HG03196 (cell line): Measurements from ENCODE around the gene HCAR3.
"Not testable (repeated sequence)": the region's sequence is repeated elsewhere in the genome, so short reads cannot be mapped to it uniquely, and the experiment has no call there.

Source experiments
- ATAC-seq: cut with Tn5 transposase; IDR thresholded peaks from one replicate; pipeline ENCODE4 v1.9.1; 2021; ENCODE audit not compliant: unreplicated experiment

The HCAR3 gene

DNA sequence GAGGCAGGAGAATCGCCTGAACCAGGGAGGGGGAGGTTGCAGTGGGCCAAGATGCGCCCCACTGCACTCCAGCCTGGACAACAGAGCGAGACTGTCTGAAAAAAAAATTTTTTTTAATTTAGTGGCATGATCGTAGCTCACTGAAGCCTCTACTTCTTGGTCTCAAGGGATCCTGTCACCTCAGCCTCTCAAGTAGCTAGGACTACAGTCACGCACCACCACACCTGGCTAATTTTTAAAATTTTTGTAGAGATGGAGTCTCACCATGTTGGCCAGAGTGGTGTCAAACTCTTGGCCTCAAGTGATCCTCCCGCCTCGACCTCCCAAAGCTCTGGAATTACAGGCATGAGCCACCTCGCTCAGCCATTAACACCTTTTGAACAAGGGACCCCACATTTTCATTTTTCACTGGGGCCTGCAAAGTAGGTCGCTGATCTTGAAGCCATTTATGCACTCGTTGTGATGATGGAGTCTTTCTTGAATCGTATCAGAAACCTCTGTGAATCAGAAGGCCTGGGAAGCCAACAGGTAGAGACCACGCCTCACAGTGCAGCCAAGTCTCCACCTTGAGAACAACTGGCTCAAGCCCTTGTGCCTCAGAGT lies 8.1 kb upstream of the HCAR3 start:
- no peak for ATAC-seq

DNA sequence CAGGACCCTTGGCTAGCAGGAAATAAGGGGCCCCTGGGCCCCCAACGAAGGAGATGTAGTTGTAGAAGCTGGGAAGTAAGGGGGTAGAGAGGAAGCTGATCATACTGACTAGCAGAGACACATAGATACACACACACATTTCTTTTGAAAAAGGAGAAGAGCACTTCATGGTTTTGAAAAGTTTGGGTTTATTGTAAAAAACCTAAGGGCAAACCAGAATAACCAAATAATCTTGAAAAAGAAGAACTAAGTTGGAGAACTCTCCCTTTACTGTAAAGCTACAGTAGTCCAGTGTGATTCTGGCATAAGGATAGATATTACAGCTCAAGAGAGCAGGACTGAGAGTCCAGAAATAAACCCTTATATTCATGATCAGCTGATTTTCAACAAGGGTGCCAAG lies 5.8 kb upstream of the HCAR3 start:
- no peak for ATAC-seq

DNA sequence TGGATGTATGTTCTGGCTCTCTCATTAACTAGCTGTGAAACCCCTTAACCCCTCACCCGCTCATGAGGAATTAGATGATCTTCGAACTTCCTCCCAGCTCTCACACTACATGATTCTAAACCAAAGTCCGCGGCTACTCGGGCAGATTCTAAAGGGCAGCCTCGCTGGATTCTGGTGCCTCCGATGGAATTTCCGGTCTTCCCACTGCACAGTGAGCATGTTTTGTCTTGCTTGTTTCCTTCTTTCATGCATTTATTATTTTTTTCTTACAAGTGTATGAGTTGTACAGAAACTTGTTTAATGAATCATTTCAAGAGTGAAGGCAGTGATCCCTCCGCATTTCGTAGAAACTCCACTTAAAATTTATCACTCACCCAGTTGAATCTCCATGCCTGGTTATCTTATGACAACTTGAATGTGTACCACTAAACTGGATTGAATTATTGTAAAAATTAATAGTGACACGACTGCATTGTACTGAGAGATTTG lies 4.5 kb upstream of the HCAR3 start:
- no peak for ATAC-seq

DNA sequence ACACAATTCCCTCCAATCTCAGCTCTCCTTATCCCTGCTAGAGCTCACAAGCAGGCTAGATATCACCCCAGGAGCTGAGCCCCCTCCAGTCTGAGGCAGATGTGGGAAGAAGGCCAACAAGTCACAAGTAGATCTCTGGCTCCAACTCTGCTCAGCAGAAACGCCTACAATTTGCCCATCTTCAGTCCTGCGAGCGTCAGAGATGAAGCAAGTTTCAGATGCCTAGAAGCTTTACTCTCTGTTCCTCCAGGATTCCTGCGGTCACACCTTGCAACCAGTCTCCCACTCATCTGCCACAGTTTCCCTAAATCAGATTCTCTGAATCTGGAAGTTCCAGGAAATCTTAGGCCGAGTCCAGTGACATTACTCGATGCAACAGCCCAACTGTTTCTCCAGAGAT lies 1.4 kb downstream of the HCAR3 start:
- ATAC-seq: not testable (repeated sequence)

DNA sequence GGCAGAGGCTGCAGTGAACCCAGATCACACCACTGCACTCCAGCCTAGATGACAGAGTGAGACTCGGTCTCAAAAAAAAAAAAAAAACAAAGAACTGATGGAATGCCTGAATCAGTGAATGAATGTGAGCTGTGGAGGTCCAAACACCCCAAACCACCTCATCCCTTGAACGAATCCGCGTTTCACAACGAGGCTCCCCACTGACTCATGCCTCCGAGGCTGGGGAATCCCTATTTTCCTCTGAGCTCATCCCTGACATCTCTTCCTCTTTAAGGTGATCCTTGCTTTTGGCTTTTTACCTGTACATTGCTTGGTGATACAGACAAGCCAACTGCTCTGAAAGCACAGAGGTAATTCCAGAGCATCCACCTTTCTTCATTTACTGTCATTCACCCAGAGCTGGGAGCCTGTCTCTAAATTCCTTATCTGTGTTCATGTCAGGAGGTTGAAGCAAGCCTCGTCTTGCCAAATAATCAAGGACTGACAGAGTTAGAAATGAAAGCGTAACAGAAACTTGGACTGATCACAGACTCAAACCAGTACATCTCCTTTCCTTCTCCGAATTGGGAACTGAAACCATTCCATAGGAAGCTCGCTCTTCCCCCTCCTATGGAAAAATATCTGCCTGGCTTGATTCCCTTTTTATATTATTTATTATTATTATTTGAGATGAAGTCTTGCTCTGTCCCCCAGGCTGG lies 3.0 kb downstream of the HCAR3 start:
- ATAC-seq: not testable (repeated sequence)

DNA sequence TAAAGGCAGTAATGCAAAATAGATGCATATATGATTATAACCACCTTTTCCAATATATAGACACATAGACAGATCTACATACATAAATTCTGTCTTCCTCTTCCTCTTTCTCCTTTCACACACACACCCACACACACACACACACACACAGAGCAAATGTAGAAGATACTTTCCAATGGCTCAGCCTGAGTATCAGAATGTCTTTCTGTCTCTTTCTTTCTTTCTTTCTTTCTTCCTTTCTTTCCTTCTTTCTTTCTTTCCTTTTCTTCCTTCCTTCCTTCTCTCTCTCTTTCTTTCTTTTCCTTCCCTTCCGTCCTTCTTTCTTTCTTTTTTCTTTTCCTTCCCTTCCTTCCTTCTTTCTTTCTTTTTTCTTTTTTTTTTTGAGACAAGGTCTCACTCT lies 5.3 kb downstream of the HCAR3 start:
- ATAC-seq: not testable (repeated sequence)

DNA sequence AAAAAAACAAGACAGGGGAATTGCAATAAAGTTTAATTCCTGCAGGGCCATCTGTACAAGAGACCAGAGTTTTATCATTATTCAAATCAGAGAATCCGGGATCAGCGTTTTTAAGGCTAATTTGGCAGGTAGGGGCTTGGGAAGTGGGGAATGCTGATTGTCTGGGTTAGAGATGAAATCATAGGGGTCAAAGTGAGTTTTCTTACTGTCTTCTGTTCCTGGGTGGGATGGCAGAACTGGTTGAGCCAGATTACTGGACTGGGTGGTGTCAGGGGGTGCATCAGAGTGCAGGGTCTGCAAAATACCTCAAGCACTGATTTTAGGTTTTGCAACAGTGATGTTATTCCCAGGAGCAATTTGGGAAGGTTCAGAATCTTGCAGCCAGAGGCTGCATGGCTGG lies 6.3 kb downstream of the HCAR3 start:
- not testable (repeated sequence) for ATAC-seq

DNA sequence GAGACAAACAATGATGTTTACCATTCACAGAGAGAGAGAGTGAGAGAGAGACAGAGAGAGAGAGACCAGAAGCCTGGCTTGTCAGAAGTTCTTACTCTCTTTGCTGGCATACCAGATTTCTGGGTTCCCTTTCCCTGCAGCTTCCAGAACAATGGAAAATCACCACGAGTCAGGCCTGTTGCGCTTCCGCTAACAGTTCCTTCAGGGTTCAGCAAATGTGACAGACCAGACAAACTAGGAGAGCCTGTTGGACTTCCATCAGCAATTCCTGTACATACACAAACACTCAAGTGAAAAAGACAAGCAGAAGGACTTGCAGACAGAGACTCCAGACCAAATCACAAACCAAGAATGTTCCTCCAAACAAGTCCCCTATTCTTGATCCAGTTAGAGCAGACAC lies 7.3 kb downstream of the HCAR3 start:
- not testable (repeated sequence) for ATAC-seq

DNA sequence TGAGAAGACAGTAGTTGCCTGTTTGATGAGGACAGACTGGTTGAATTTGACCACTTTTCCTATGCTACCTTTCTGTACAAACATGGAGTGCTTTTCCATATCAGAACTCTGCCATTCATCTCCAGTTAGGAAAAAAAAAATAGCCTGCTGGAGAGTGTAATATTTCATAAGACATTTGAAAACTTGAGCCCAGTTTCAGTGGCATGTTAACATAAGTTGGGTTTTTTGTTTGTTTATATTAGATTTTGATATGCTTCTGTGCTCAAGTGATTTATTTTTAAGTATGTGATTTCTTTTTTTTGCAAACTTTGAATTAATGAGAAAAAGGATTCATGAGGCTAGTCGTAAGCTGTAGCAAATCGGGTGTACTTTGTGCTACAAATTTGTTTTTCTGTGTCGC lies 12.8 kb downstream of the HCAR3 start:
- ATAC-seq: not testable (repeated sequence)

DNA sequence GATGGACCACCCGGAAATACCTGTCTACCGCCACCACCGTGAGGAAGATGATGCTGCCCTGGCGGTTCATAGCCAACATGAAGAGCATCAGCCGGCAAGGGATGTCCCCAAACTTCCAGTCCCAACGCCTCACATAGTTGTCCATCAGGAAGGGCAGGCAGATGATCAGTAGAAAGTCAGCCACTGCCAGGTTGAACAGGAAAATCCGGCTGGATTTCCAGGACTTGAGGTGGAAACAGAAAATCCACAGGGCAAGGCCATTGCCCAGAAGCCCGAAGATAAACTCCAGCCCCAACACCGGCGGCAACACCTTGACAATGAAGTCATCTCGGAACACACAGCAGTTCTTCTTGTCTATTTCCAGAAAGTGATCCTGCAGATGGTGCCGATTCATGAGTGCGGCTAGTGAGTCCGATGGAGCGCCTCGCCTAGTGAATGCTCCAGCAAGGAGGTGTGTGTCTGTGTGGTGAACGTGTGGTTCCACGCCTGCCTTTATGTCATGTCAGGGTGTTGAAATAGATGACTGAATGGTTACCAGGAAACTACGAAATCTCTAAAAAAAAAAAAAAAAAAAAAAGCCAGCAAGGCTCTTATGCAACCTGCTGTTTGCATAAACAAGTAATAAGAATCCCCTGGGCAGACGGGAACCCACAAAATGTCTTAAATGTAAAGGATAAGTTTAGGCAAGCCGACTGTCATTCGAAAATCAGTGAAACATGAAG lies 13.6 kb downstream of the HCAR3 start, which contains the start of gene HCAR2:
Gene HCAR2, minus strand, starts transcription at position 468 of the 722 bp plus-strand sequence. Its CDS starts 74 bp downstream, at position 394.
- not testable (repeated sequence) for ATAC-seq

DNA sequence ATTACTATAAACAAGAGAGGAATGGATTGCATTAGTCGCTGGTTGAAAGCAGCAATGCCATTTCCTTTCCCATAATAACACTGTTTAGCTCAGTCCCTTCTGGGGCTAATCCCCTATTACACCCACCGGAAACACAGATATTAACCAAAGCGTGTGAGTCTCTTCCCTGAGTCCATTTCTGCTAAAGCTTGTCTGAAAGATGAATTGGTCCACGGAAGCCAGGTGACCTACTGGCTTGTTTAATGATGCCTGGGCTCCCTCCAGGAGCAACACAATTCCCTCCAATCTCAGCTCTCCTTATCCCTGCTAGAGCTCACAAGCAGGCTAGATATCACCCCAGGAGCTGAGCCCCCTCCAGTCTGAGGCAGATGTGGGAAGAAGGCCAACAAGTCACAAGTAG lies 15.1 kb downstream of the HCAR3 start:
- not testable (repeated sequence) for ATAC-seq

DNA sequence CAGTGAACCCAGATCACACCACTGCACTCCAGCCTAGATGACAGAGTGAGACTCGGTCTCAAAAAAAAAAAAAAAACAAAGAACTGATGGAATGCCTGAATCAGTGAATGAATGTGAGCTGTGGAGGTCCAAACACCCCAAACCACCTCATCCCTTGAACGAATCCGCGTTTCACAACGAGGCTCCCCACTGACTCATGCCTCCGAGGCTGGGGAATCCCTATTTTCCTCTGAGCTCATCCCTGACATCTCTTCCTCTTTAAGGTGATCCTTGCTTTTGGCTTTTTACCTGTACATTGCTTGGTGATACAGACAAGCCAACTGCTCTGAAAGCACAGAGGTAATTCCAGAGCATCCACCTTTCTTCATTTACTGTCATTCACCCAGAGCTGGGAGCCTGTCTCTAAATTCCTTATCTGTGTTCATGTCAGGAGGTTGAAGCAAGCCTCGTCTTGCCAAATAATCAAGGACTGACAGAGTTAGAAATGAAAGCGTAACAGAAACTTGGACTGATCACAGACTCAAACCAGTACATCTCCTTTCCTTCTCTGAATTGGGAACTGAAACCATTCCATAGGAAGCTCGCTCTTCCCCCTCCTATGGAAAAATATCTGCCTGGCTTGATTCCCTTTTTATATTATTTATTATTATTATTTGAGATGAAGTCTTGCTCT lies 16.4 kb downstream of the HCAR3 start:
- not testable (repeated sequence) for ATAC-seq

DNA sequence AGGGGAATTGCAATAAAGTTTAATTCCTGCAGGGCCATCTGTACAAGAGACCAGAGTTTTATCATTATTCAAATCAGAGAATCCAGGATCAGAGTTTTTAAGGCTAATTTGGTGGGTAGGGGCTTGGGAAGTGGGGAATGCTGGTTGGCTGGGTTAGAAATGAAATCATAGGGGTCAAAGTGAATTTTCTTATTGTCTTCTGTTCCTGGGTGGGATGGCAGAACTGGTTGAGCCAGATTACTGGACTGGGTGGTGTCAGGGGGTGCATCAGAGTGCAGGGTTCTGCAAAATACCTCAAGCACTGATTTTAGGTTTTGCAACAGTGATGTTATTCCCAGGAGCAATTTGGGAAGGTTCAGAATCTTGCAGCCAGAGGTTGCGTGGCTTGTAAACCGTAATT lies 19.7 kb downstream of the HCAR3 start:
- not testable (repeated sequence) for ATAC-seq

DNA sequence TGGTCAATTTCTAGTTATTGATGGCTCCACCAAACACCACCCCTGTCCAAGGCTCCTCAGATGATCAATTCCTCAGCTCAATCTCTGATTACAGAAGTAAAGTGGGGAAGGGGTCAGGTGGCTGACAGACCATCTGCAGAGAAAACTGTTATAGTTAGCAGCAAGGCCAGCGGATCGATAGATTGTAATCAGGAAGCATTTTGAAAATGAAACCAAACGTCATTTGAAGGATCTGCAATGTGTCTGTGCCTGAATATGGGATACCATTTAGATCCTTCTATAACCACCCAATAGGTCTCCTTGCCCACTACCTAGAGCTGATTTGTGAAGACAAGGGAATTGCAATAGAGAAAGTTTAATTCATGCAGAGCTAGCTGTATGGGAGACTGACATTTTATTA lies 25.0 kb downstream of the HCAR3 start:
- ATAC-seq: no peak

DNA sequence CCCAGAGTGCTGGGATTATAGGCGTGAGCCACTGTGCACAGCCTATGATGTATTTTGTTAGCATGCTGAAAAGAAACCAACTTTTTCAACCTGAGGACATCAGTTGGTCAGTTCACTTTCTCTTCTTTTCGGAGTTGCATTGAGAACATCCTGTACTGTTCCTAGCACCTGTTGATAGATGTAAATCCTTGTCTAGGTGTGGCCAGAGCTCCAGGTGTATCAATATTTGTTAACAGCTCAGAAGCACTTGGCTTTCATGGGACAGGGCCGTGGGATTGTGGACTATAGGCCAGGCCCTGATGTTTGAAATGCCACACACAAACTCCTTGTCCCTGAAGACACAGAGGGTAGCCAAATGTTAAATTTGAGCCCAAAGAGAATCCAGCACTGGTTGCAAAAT lies 28.3 kb downstream of the HCAR3 start:
- ATAC-seq: no peak

DNA sequence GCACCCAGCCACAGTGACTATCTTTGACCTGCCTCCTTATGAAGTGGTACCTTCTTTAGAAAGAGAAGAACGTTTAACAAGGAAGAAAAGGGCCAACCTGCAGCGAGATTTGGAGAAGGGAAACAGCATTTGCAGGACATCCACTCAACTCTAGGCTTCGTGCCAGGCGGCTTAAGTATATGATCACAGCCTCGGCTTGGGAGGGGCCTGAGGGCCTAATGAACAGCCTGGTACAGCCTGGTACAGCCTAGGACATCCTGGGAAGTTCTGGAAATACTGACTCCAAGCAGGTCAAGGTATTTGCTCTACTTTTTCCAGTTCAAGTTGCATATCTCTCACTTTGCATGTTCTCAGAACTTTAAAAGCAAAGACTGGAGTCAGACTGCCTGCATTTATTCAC lies 29.5 kb downstream of the HCAR3 start:
- no peak for ATAC-seq

DNA sequence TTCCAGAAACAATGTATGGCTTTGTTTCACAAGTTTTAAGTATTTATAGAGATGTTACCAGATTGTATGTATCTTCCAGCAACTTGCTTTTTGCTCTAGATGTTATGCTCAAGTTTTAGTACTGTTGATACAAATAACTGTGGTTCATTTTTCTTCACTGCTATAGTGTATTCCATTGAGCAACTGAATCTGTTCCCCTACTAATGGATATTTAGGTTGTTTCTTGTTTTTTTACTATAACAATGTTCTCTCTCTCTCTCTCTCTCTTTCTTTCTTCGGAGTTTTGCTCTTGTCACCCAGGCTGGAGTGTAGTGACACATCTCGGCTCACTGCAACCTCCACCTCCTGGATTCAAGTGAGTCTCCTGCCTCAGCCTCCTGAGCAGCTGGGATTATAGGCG lies 30.1 kb downstream of the HCAR3 start:
- ATAC-seq: no peak

DNA sequence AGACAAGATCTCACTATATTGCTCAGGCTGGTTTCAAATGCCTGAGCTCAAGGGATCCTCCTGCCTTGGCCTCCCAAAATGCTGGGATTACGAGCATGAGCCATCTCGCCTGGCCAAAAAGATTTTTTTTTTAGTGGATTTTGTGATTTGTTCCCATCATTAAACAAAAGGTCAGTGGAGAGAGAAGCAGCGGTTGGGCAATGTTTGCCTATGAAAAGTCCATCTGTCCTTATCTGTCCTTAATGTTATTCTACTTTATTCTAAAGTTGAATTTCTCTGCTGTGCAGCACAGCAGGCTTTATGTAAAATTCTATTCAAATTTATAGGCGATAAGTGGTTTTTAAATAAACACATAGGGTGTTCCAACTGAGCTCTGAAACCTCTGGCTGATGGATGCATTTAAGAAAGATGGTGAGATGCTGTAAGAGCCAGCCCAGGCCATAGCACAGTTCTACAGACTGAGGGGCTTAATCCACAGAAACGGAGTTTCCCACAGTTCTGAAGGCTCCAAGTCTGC lies 32.3 kb downstream of the HCAR3 start:
- ATAC-seq: no peak

DNA sequence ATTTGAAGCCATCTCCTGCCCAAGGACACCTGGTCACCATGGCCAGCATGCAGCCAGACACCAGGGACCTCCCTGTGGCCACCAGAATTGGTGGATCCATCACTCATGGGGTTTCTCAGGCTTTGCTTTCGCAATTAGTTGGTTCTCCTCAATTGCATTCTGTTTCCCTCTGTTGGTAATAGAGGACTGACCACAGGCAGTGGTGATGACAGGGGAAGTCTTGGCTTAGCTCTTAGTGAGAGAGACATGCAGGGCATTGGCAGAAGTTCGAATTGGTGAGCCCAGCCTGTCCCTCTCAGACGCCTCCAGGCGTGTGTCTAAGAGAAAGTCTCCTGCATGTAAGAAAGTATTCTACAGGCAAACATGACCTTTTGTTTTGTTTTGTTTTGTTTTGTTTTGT lies 34.8 kb downstream of the HCAR3 start:
- no peak for ATAC-seq

DNA sequence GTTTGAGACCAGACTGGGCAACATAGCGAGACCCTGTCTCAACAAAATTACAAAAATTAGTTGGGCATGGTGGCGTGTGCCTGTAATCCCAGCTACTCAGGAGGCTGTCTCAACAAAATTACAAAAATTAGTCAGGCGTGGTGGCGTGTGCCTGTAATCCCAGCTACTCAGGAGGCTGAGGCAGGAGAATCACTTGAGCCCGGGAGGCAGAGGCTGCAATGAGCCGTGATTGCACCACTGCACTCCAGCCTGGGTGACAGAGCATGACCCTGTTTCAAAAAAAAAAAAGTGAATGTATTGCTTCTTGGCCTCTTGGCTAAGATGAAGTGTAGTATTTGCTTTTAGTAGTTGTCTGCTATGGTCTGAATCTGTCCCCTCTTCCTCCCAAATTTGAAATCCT lies 35.6 kb downstream of the HCAR3 start:
- ATAC-seq: not testable (repeated sequence)

DNA sequence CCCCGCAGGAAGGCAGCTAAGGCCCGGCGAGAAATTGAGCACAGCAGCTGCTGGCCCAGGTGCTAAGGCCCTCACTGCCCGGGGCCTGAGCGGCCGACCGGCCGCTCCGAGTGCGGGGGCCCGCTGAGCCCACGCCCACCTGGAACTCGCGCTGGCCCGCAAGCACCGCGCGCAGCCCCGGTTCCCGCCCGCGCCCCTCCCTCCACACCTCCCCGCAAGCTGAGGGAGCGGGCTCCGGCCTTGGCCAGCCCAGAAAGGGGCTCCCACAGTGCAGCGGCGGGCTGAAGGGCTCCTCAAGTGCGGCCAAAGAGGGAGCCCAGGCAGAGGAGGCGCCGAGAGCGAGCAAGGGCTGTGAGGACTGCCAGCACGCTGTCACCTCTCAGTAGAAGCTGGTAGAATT lies 39.8 kb downstream of the HCAR3 start:
- not testable (repeated sequence) for ATAC-seq
